H1 (cell line): ENCODE results near the gene SNAP47.

Experiments used
- CHD2 ChIP-seq: IDR thresholded peaks from 2 replicates; pipeline ENCODE4 v1.6.1; 2012; ENCODE audit warnings: low read length, improper control_type of control experiment
- CTCF ChIP-seq, 3 experiments: IDR thresholded peaks; 1 replicate in 2 of 3; 2 replicates in 1 of 3; pipeline versions ENCODE4 v1.5.1 to v1.6.1; 2011; ENCODE audit warnings: low read length in 3 of 3, mild to moderate bottlenecking in 3 of 3, inconsistent platforms in 2 of 3, low read depth in 1 of 3, moderate library complexity in 1 of 3; ENCODE audit not compliant: insufficient read depth in 1 of 3; ENCODE audit errors: control extremely low read depth in 1 of 3
- EGR1 ChIP-seq: IDR thresholded peaks from 2 replicates; pipeline ENCODE4 v1.6.1; 2011; ENCODE audit warnings: low read depth, low read length, borderline replicate concordance
- MAFK ChIP-seq: IDR thresholded peaks from 2 replicates; pipeline ENCODE4 v1.6.1; 2012; ENCODE audit warnings: low read depth, mild to moderate bottlenecking, improper control_type of control experiment, low read length
- POLR2A ChIP-seq, 2 experiments: IDR thresholded peaks; 1 replicate in 1 of 2; 2 replicates in 1 of 2; pipeline ENCODE4 v1.6.1; 2011; ENCODE audit warnings: low read depth in 2 of 2, low read length in 2 of 2, mild to moderate bottlenecking in 2 of 2; ENCODE audit errors: control extremely low read depth in 1 of 2
- POLR2AphosphoS5 ChIP-seq: IDR thresholded peaks from 2 replicates; pipeline ENCODE4 v1.6.1; 2011; ENCODE audit warnings: low read depth, low read length
- RAD21 ChIP-seq, 2 experiments: IDR thresholded peaks in 1 of 2; conservative IDR thresholded peaks in 1 of 2; 2 replicates each; pipeline ENCODE4 v1.6.1; 2011; ENCODE audit warnings: low read depth in 2 of 2, low read length in 2 of 2, improper control_type of control experiment in 1 of 2, inconsistent platforms in 1 of 2, mild to moderate bottlenecking in 1 of 2, moderate library complexity in 1 of 2
- RXRA ChIP-seq: IDR thresholded peaks from 2 replicates; pipeline ENCODE4 v1.6.1; 2011; ENCODE audit warnings: low read depth, mild to moderate bottlenecking, low read length, moderate library complexity; ENCODE audit not compliant: insufficient read depth
- SP2 ChIP-seq: IDR thresholded peaks from 2 replicates; pipeline ENCODE4 v1.6.1; 2012; ENCODE audit warnings: mild to moderate bottlenecking, low read length, inconsistent platforms
- SP4 ChIP-seq: IDR thresholded peaks from 2 replicates; pipeline ENCODE4 v1.6.1; 2012; ENCODE audit warnings: low read length, inconsistent platforms
- TAF1 ChIP-seq: IDR thresholded peaks from 2 replicates; pipeline ENCODE4 v1.6.1; 2011; ENCODE audit warnings: mild to moderate bottlenecking, low read depth, low read length

- TF ChIP-seq SP2 (no peak), POLR2A (IDR thresholded peaks at IDR 0.05; ENCODE audit: control extremely low read depth in 1 of 2, low read depth in 2 of 2, low read length in 2 of 2) (no peak), CTCF (IDR thresholded peaks at IDR 0.05; ENCODE audit: control extremely low read depth in 1 of 3, insufficient read depth in 1 of 3, low read depth in 1 of 3, low read length in 3 of 3) (no peak), RAD21 (IDR thresholded peaks at IDR 0.05 in 1 of 2, conservative IDR thresholded peaks at IDR 0.05 in 1 of 2; ENCODE audit: low read depth in 2 of 2, low read length in 2 of 2) (no peak), POLR2AphosphoS5 (no peak), TAF1 (no peak), EGR1 (no peak), RXRA (no peak), SP4 (no peak), CHD2 (no peak), MAFK (no peak)
These were observed 23.1 kb downstream of the SNAP47 start for GRCh38 chr1:227758366-227758765.
